ENCODE results near the gene MEAF6. TPM values are rescaled to one million over a fixed set of nuclear protein-coding genes. Genes with fewer than 3 reads are reported as not detected.

Gene MEAF6
- total and polyA plus RNA-seq, 2 donors (not counting 3 experiments of a cell fraction or from before 2014, with no cell fraction given) = 28.0 to 62.5 TPM

GRCh38 chr1:37478451-37478881 lies 36.1 kb downstream of the MEAF6 start:
- Histone ChIP-seq H3K4me3 (replicated peaks in 1 of 3; ENCODE audit: insufficient read depth in 1 of 3, low read depth in 1 of 3, low read length in 3 of 3) (no peak overlapping the region), H3K27me3 (ENCODE audit: control insufficient read depth in 2 of 2, insufficient read depth in 2 of 2, low read length in 2 of 2) (no peaks in the 10 kb centered on the region), H3K9me1 (replicated peaks; ENCODE audit: control insufficient read depth, extremely low read depth, insufficient read depth, low read length) (no peaks in the 10 kb centered on the region), H4K20me1 (replicated peaks; ENCODE audit: control insufficient read depth, extremely low read depth, insufficient read depth, low read length) (no peaks in the 10 kb centered on the region), H3K4me1 (ENCODE audit: control insufficient read depth, extremely low read depth, insufficient read depth, low read length) (peaks cover 60% of the 10 kb centered on the region), H3K79me2 (ENCODE audit: control insufficient read depth, insufficient read depth, low read length) (peaks cover 58% of the 10 kb centered on the region), H3K36me3 (ENCODE audit: control insufficient read depth in 2 of 2, extremely low read depth in 1 of 2, insufficient read depth in 2 of 2, low read length in 2 of 2) (peaks cover 10 to 30% of the 10 kb centered on the region in 2 experiments), H3K27ac (ENCODE audit: insufficient read depth, low read depth, low read length) (peak overlapping the region; percentile 82), H3K9ac (replicated peaks; ENCODE audit: extremely low read depth, insufficient read depth, low read length) (no peak overlapping the region), H3K9me3 (replicated peaks; ENCODE audit: control insufficient read depth, insufficient read depth, low read length) (no peaks in the 10 kb centered on the region), H2AFZ (ENCODE audit: low read depth, low read length) (no peak overlapping the region), H3K4me2 (ENCODE audit: insufficient read depth, low read length) (peak overlapping the region; percentile 91)
- ChIA-PET CTCF (interaction anchor here (1.1 to 8.9 kb wide), 5 partner anchors 8 to 44 kb away, joined by 3 to 158 read pairs (median 9); partner anchors contain the start of gene MEAF6), POLR2A (no interaction called here)
- DNase-seq (ENCODE audit: low read depth, low spot score) (no peak), FAIRE-seq (peak; percentile 63)
- no TSS peak for BruUV-seq (replicated peaks)
- dilution Hi-C loops (cut with MboI; ENCODE audit: extremely low pct_ligation_motif_present, low sequenced_read_pairs) (no loop called here), intact Hi-C loops (cut with micrococcal nuclease) (loop anchor here (2.0 to 10.0 kb wide), 4 partner anchors 36 to 1091 kb away; partner anchors contain the start of genes GNL2, MEAF6 and STK40)
- TF ChIP-seq POLR2AphosphoS5 (IDR thresholded peaks at IDR 0.05; ENCODE audit: insufficient read depth, low read depth, low read length) = no peak
- TF ChIP-seq EZH2 (IDR thresholded peaks at IDR 0.05; ENCODE audit: borderline replicate concordance, low read depth, low read length, severe bottlenecking) = no peak
- TF ChIP-seq MYC (IDR thresholded peaks at IDR 0.05; ENCODE audit: low read depth, low read length) = no peak
- no peak for TF ChIP-seq POLR2A (IDR thresholded peaks at IDR 0.05; ENCODE audit: low read depth, low read length)
- TF ChIP-seq FOS (IDR thresholded peaks at IDR 0.05; ENCODE audit: borderline replicate concordance, insufficient read depth, low read length) = peak; percentile 5
- no peak for TF ChIP-seq GATA2 (IDR thresholded peaks at IDR 0.05; ENCODE audit: insufficient read depth, insufficient read length, low read depth, low read length)
- no peak for TF ChIP-seq CTCF (IDR thresholded peaks at IDR 0.05; ENCODE audit: extremely low read depth in 1 of 2, insufficient read depth in 1 of 2, low read depth in 1 of 2, low read length in 2 of 2)

Measured in endothelial cell of umbilical vein (primary cell).